ENCODE results near the gene C14orf119. TPM values are rescaled to one million over a fixed set of nuclear protein-coding genes. Genes with fewer than 3 reads are reported as not detected.

C14orf119 gene
- total RNA-seq, 6 experiments from 2014 or later: 10.7 to 22.6 (median 14.1) TPM

- no peak overlapping the region for H3K27ac ChIP-seq
- 89% methylated on average over 12 of the region's 17 CpGs for WGBS (ENCODE audit: insufficient coverage, low coverage, low lambda C conversion rate, missing lambda C conversion rate)
- ATAC-seq: no peak
Observed at GRCh38 chr14:23060536-23061260, 34.6 kb upstream of the C14orf119 start.

GRCh38 chr14:23062002-23062401 is 33.3 kb upstream of the C14orf119 start:
- ATAC-seq (peak; percentile 21 to 74 (median 30)), DNase-seq (peak in 1 of 3 donors; percentile 73)
- Histone ChIP-seq H3K27ac (no peak overlapping the region), H3K9me3 (no peaks in the 10 kb centered on the region), H3K4me1 (peaks cover 0 to 6% (median 0%) of the 10 kb centered on the region in 4 donors), H3K4me3 (no peak overlapping the region), H3K27me3 (no peaks in the 10 kb centered on the region), H3K36me3 (peaks cover 24 to 82% (median 47%) of the 10 kb centered on the region in 4 donors)
- TF ChIP-seq CTCF (IDR thresholded peaks at IDR 0.05) (no peak), POLR2A (IDR thresholded peaks at IDR 0.05) (no peak)
- 0% methylated on average over 1 of the region's 4 CpGs for WGBS (ENCODE audit: insufficient coverage, low coverage, low lambda C conversion rate, missing lambda C conversion rate)
- intact Hi-C loops (cut with DNase I): no loop called here

More at GRCh38 chr14:23060536-23061260, 34.6 kb upstream of the C14orf119 start:
- Histone ChIP-seq H3K9me3 (no peaks in the 10 kb centered on the region), H3K4me3 (no peak overlapping the region), H3K4me1 (peaks cover 0 to 6% (median 0%) of the 10 kb centered on the region in 4 donors), H3K36me3 (peaks cover 23 to 69% (median 40%) of the 10 kb centered on the region in 4 donors), H3K27me3 (no peaks in the 10 kb centered on the region)
- no peak for TF ChIP-seq POLR2A (IDR thresholded peaks at IDR 0.05)
- no peak for TF ChIP-seq CTCF (IDR thresholded peaks at IDR 0.05)
- no peak for DNase-seq
- intact Hi-C loops (cut with DNase I): no loop called here

- TF ChIP-seq POLR2A (IDR thresholded peaks at IDR 0.05) (no peak), CTCF (IDR thresholded peaks at IDR 0.05) (no peak)
- Histone ChIP-seq H3K27ac (no peak overlapping the region), H3K27me3 (no peaks in the 10 kb centered on the region), H3K36me3 (peaks cover 30 to 96% (median 58%) of the 10 kb centered on the region in 4 donors), H3K4me1 (peaks cover 0 to 6% (median 0%) of the 10 kb centered on the region in 4 donors), H3K4me3 (no peak overlapping the region), H3K9me3 (no peaks in the 10 kb centered on the region)
- ATAC-seq (no peak), DNase-seq (no peak)
- intact Hi-C loops (cut with DNase I): no loop called here
- 72% methylated on average over 5 of the region's 5 CpGs for WGBS (ENCODE audit: insufficient coverage, low coverage, low lambda C conversion rate, missing lambda C conversion rate)
Observed at GRCh38 chr14:23063601-23064000, 31.7 kb upstream of the C14orf119 start.

- WGBS (ENCODE audit: insufficient coverage, low coverage, low lambda C conversion rate, missing lambda C conversion rate): 77% methylated on average over 2 of the region's 3 CpGs
- Histone ChIP-seq H3K4me3 (no peak overlapping the region), H3K9me3 (no peaks in the 10 kb centered on the region), H3K36me3 (peaks cover 21 to 75% (median 43%) of the 10 kb centered on the region in 4 donors), H3K27ac (no peak overlapping the region), H3K4me1 (peaks cover 0 to 6% (median 0%) of the 10 kb centered on the region in 4 donors), H3K27me3 (no peaks in the 10 kb centered on the region)
- no peak for DNase-seq
- intact Hi-C loops (cut with DNase I): no loop called here
- ATAC-seq: no peak
- TF ChIP-seq POLR2A (IDR thresholded peaks at IDR 0.05) (no peak), CTCF (IDR thresholded peaks at IDR 0.05) (no peak)
Observed at GRCh38 chr14:23066368-23066767, 28.9 kb upstream of the C14orf119 start.
